H1 (cell line): Measurements from ENCODE around the gene TP73. TPM values are rescaled to one million over a fixed set of nuclear protein-coding genes. Genes with fewer than 3 reads are reported as not detected.

Experiments used
- CTCF ChIA-PET: fragments of 300-600 bp; sonication (Branson Sonifier 250); formaldehyde crosslinking; loops from one replicate; lab custom pipeline; 2021; ENCODE audit not compliant: partially characterized antibody; lab: Charles Lee
- POLR2A ChIA-PET: fragments of 300-600 bp; sonication (Branson Sonifier 250); formaldehyde crosslinking; loops from one replicate; lab custom pipeline; 2021; ENCODE audit warnings: inconsistent platforms; ENCODE audit not compliant: partially characterized antibody; lab: Charles Lee
- DNase-seq, 2 experiments: peaks; one replicate each; pipeline versions ENCODE4 v3.0.0 to v3.0.0-alpha.2; 2010 to 2022; ENCODE audit warnings: low spot score in 2 of 2, low read depth in 1 of 2, mixed read lengths in 1 of 2
- FAIRE-seq: peaks from 2 replicates; lab custom pipeline; 2011; peaks lifted over from hg19 to GRCh38; lab: Jason Lieb, UNC
- H2AFZ ChIP-seq: 2 replicates; pipeline ENCODE4 v1.8.1; 2012; ENCODE audit warnings: low read length, inconsistent platforms
- H2AK5ac ChIP-seq: 2 replicates; pipeline ENCODE4 v1.6.1; 2013; ENCODE audit warnings: low read depth, low read length
- H2BK120ac ChIP-seq: replicated peaks from 2 replicates; pipeline ENCODE3; 2013; ENCODE audit warnings: low read depth, low read length, inconsistent platforms
- H2BK12ac ChIP-seq: 2 replicates; pipeline ENCODE4 v1.6.1; 2013; ENCODE audit warnings: low read depth, low read length
- H2BK15ac ChIP-seq: 2 replicates; pipeline ENCODE4 v1.6.1; 2013; ENCODE audit warnings: low read length
- H2BK20ac ChIP-seq: 2 replicates; pipeline ENCODE4 v1.6.1; 2013; ENCODE audit warnings: low read length
- H2BK5ac ChIP-seq: 2 replicates; pipeline ENCODE4 v1.6.1; 2013; ENCODE audit warnings: low read depth, low read length
- H3K14ac ChIP-seq: 2 replicates; pipeline ENCODE4 v1.6.1; 2013; ENCODE audit warnings: inconsistent platforms; ENCODE audit not compliant: insufficient read length
- H3K18ac ChIP-seq: 2 replicates; pipeline ENCODE4 v1.6.1; 2013; ENCODE audit warnings: low read length; ENCODE audit errors: extremely low read depth
- H3K23ac ChIP-seq: 2 replicates; pipeline ENCODE4 v1.6.1; 2013; ENCODE audit warnings: inconsistent platforms; ENCODE audit not compliant: insufficient read length
- H3K23me2 ChIP-seq: 2 replicates; pipeline ENCODE4 v1.6.1; 2013; ENCODE audit warnings: low read depth, low read length
- H3K27ac ChIP-seq: 2 replicates; pipeline ENCODE4 v1.6.1; 2011; ENCODE audit warnings: low read depth, low read length, inconsistent platforms
- H3K27me3 ChIP-seq, 4 experiments: replicated peaks in 1 of 4; 1 replicate in 1 of 4; 2 replicates in 3 of 4; pipeline versions ENCODE4 v1.6.1 to v1.8.1; 2011 to 2013; ENCODE audit warnings: low read length in 3 of 4, mild to moderate bottlenecking in 3 of 4, inconsistent platforms in 2 of 4, mixed read lengths in 2 of 4, moderate library complexity in 1 of 4; ENCODE audit not compliant: control insufficient read depth in 3 of 4, insufficient read depth in 3 of 4; ENCODE audit errors: extremely low read depth in 1 of 4
- H3K36me3 ChIP-seq, 4 experiments: 2 replicates each; pipeline versions ENCODE4 v1.6.1 to v1.8.1; 2011 to 2013; ENCODE audit warnings: mild to moderate bottlenecking in 4 of 4, low read length in 3 of 4, moderate library complexity in 2 of 4, control low read depth in 1 of 4, inconsistent platforms in 1 of 4; ENCODE audit not compliant: insufficient read depth in 4 of 4, control insufficient read depth in 2 of 4
- H3K4ac ChIP-seq: replicated peaks from 2 replicates; pipeline ENCODE3; 2013; ENCODE audit warnings: low read length, low read depth, mixed read lengths, inconsistent platforms; ENCODE audit not compliant: insufficient read length
- H3K4me1 ChIP-seq, 4 experiments: replicated peaks in 1 of 4; 1 replicate in 1 of 4; 2 replicates in 3 of 4; pipeline versions ENCODE4 v1.6.1 to v1.8.1; 2011 to 2013; ENCODE audit warnings: low read length in 3 of 4, inconsistent platforms in 2 of 4, mixed read lengths in 1 of 4; ENCODE audit not compliant: insufficient read depth in 4 of 4, control insufficient read depth in 3 of 4
- H3K4me2 ChIP-seq, 2 experiments: 2 replicates each; pipeline versions ENCODE4 v1.6.1 to v1.8.1; 2011 to 2013; ENCODE audit warnings: low read depth in 2 of 2, low read length in 2 of 2, control low read depth in 1 of 2, inconsistent platforms in 1 of 2, mild to moderate bottlenecking in 1 of 2; ENCODE audit not compliant: insufficient read depth in 1 of 2
- H3K4me3 ChIP-seq, 4 experiments: fragments of 200-600, 300-600 bp in 1 of 4; sonication (generic), shearing (Covaris generic), sonication (Bioruptor Twin) in 1 of 4; 2 replicates each; pipeline versions ENCODE4 v1.5.1 to v1.8.1; 2011 to 2016; ENCODE audit warnings: low read length in 4 of 4, low read depth in 3 of 4, control low read depth in 2 of 4, inconsistent platforms in 2 of 4, mild to moderate bottlenecking in 2 of 4, mixed read lengths in 1 of 4, moderate library complexity in 1 of 4; ENCODE audit not compliant: insufficient read depth in 2 of 4; ENCODE audit errors: extremely low read depth in 1 of 4
- H3K56ac ChIP-seq: replicated peaks from 2 replicates; pipeline ENCODE3; 2013; ENCODE audit warnings: low read depth, mild to moderate bottlenecking, mixed read lengths, low read length, inconsistent platforms; ENCODE audit not compliant: insufficient read length
- H3K79me1 ChIP-seq: 2 replicates; pipeline ENCODE4 v1.6.1; 2013; ENCODE audit warnings: low read depth, low read length, control low read depth
- H3K79me2 ChIP-seq, 2 experiments: 2 replicates each; pipeline versions ENCODE4 v1.6.1 to v1.8.1; 2012 to 2013; ENCODE audit warnings: low read length in 2 of 2, mild to moderate bottlenecking in 2 of 2, inconsistent platforms in 1 of 2; ENCODE audit not compliant: insufficient read depth in 2 of 2, control insufficient read depth in 1 of 2
- H3K9ac ChIP-seq, 4 experiments: replicated peaks in 1 of 4; 1 replicate in 1 of 4; 2 replicates in 3 of 4; pipeline versions ENCODE4 v1.6.1 to v1.8.1; 2011 to 2013; ENCODE audit warnings: low read depth in 3 of 4, low read length in 3 of 4, control low read depth in 2 of 4, mild to moderate bottlenecking in 2 of 4, moderate library complexity in 2 of 4, inconsistent platforms in 1 of 4; ENCODE audit errors: extremely low read depth in 1 of 4
- H3K9me3 ChIP-seq, 2 experiments: 2 replicates each; pipeline versions ENCODE4 v1.6.1 to v1.8.1; 2012 to 2013; ENCODE audit warnings: mild to moderate bottlenecking in 2 of 2, moderate library complexity in 2 of 2, control low read depth in 1 of 2, inconsistent platforms in 1 of 2, low read depth in 1 of 2, low read length in 1 of 2, mixed read lengths in 1 of 2; ENCODE audit not compliant: insufficient read depth in 2 of 2
- H4K20me1 ChIP-seq, 2 experiments: replicated peaks in 1 of 2; 2 replicates each; pipeline versions ENCODE3 to v1.8.1; 2011 to 2013; ENCODE audit warnings: inconsistent platforms in 2 of 2, low read length in 2 of 2, mild to moderate bottlenecking in 1 of 2; ENCODE audit not compliant: insufficient read depth in 2 of 2, control insufficient read depth in 1 of 2
- H4K5ac ChIP-seq: 2 replicates; pipeline ENCODE4 v1.6.1; 2013; ENCODE audit warnings: low read length, low read depth, mixed read lengths, inconsistent platforms; ENCODE audit not compliant: insufficient read length
- H4K8ac ChIP-seq: 2 replicates; pipeline ENCODE4 v1.8.0; 2013; ENCODE audit warnings: mild to moderate bottlenecking, moderate library complexity, low read length, inconsistent platforms; ENCODE audit not compliant: insufficient read depth; ENCODE audit errors: extremely low read depth
- H4K91ac ChIP-seq: replicated peaks from 2 replicates; pipeline ENCODE3; 2013; ENCODE audit warnings: low read length, mixed read lengths, inconsistent platforms; ENCODE audit not compliant: insufficient read length
- BRCA1 ChIP-seq: IDR thresholded peaks from 2 replicates; pipeline ENCODE4 v1.6.1; 2012; ENCODE audit warnings: low read depth, low read length, improper control_type of control experiment
- CTBP2 ChIP-seq: IDR thresholded peaks from 2 replicates; pipeline ENCODE4 v1.7.0; 2011; ENCODE audit warnings: borderline replicate concordance, mild to moderate bottlenecking, moderate library complexity, mixed read lengths, low read length; ENCODE audit not compliant: insufficient read depth, insufficient read length
- JUN ChIP-seq: IDR thresholded peaks from 2 replicates; pipeline ENCODE4 v1.6.1; 2011; ENCODE audit warnings: low read depth, mild to moderate bottlenecking, improper control_type of control experiment, low read length
- POLR2A ChIP-seq, 2 experiments: IDR thresholded peaks; 1 replicate in 1 of 2; 2 replicates in 1 of 2; pipeline ENCODE4 v1.6.1; 2011; ENCODE audit warnings: low read depth in 2 of 2, low read length in 2 of 2, mild to moderate bottlenecking in 2 of 2; ENCODE audit errors: control extremely low read depth in 1 of 2
- WGBS, 2 experiments: shearing (Covaris generic) in 1 of 2; methylation state at CpG; one replicate each; pipeline versions ENCODE4 v1.1.6 to v1.1.7; 2013 to 2015; ENCODE audit warnings: low lambda C conversion rate in 2 of 2, mixed read lengths in 2 of 2, inconsistent platforms in 1 of 2, low coverage in 1 of 2, missing lambda C conversion rate in 1 of 2; ENCODE audit not compliant: insufficient replicate concordance in 2 of 2, insufficient coverage in 1 of 2, insufficient read length in 1 of 2; ENCODE audit errors: extremely low coverage in 1 of 2, missing lambda C conversion rate in 1 of 2; 5-methylcytosine and 5-hydroxymethylcytosine counted together
- polyA plus RNA-seq, 7 experiments: library from polyadenylated mRNA; depleted of rRNA in 3 of 7; stranded (reverse) in 5 of 7; unstranded in 2 of 7; fragments of >200 nt in 5 of 7; fragments of 200-250 nt in 2 of 7; gene quantifications; 1 replicate in 5 of 7; 2 replicates in 1 of 7; 4 replicates in 1 of 7; pipeline versions ENCODE4 v1.2.1 to v1.2.3, GENCODE V29; 2011 to 2013; ENCODE audit warnings: missing spikeins in 2 of 7, mixed read lengths in 2 of 7
- total RNA-seq: library from RNA; stranded (reverse); fragmentation: NEBNext Ultra II Directional; extraction: Animal tissue kit (Norgen Biotek cat#: 25700); gene quantifications from 2 replicates; pipeline ENCODE4 v1.2.1, GENCODE V29; 2021

Gene TP73
- total and polyA plus RNA-seq, 2 of the 8 experiments (the other 6 are each of a cell fraction or from before 2014, with no cell fraction given), result 2.6 to 3.1 TPM

- 86% methylated on average over 11 of the region's 19 CpGs; no CpG with 5 or more reads in 1 of the 2 experiments for WGBS, 2 experiments
- H3K36me3 ChIP-seq, result peaks cover 0 to 3% (median 2%) of the 10 kb centered on the region in 4 experiments; a peak in 2 of 8 replicates
These were observed 122.1 kb downstream of the TP73 start for GRCh38 chr1:3774276-3774945.

More at GRCh38 chr1:3774276-3774945, 122.1 kb downstream of the TP73 start:
- Histone ChIP-seq H2BK12ac (no peak overlapping the region), H2BK120ac (no peak overlapping the region), H3K4me2 (no peak overlapping the region), H2BK5ac (no peak overlapping the region), H3K23ac (no peak overlapping the region), H3K14ac (no peak overlapping the region), H2AFZ (no peak overlapping the region), H4K8ac (no peak overlapping the region), H3K4me3 (no peak overlapping the region), H4K20me1 (peaks cover 6 to 16% of the 10 kb centered on the region in 2 experiments), H3K27ac (no peak overlapping the region), H2AK5ac (no peak overlapping the region), H3K27me3 (no peaks in the 10 kb centered on the region), H3K56ac (no peak overlapping the region), H3K18ac (no peak overlapping the region), H4K91ac (no peak overlapping the region), H3K9ac (no peak overlapping the region), H3K79me2 (no peaks in the 10 kb centered on the region), H2BK15ac (no peak overlapping the region), H3K4me1 (peaks cover 0 to 35% (median 13%) of the 10 kb centered on the region in 4 experiments; a peak in 6 of 7 replicates), H3K23me2 (peaks cover 11% of the 10 kb centered on the region; the same call in 1 of the 2 replicates), H3K9me3 (no peaks in the 10 kb centered on the region), H2BK20ac (no peak overlapping the region), H3K79me1 (no peaks in the 10 kb centered on the region; the same call in 1 of the 2 replicates), H4K5ac (no peak overlapping the region), H3K4ac (no peak overlapping the region)
- ChIA-PET CTCF (interaction anchor here (1.3 to 3.4 kb wide), 8 partner anchors 12 to 79 kb away, joined by 5 to 15 read pairs (median 8); partner anchors contain the start of gene LRRC47), POLR2A (interaction anchor here (0.6 to 2.0 kb wide), 6 partner anchors 9 to 145 kb away, joined by 3 to 7 read pairs (median 4); partner anchors contain the start of gene C1orf174)
- no peak for FAIRE-seq
- TF ChIP-seq CTBP2 (no peak), POLR2A (IDR thresholded peaks at IDR 0.05; ENCODE audit: control extremely low read depth in 1 of 2, low read depth in 2 of 2, low read length in 2 of 2) (no peak), BRCA1 (no peak), JUN (no peak)
- no peak for DNase-seq
